Omental fat pad (tissue), 4 donors: ENCODE data around the gene GAPDHS. TPM values are rescaled to one million over a fixed set of nuclear protein-coding genes. Genes with fewer than 3 reads are reported as not detected.
A peak's percentile ranks its signal among the peaks of the same experiment; 100 is the strongest.

ENCODE experiments used
- ATAC-seq: fragments of 150-250 bp; one replicate; pipeline ENCODE4 v1.9.1; 2016; ENCODE audit warnings: mild to moderate bottlenecking, moderate library complexity; ENCODE audit not compliant: low FRiP score
- DNase-seq: peaks from one replicate; pipeline ENCODE4 v3.0.0-alpha.2; 2019; ENCODE audit warnings: low spot score
- CTCF ChIP-seq, 3 donors: fragments of 450-650 bp; IDR thresholded peaks; one replicate each; pipeline ENCODE4 v1.5.1; 2016 to 2017; ENCODE audit warnings: antibody characterized with exemption in 3 of 3, mild to moderate bottlenecking in 3 of 3, moderate library complexity in 2 of 3
- total RNA-seq, 4 donors: library from RNA; depleted of rRNA; stranded (reverse); fragments of >200 nt; gene quantifications; one replicate each; pipeline ENCODE4 v1.1.0, GENCODE V29; 2016

GAPDHS gene
- total RNA-seq, 4 donors from 2014 or later = not detected

- no peak for TF ChIP-seq CTCF (IDR thresholded peaks at IDR 0.05)
- DNase-seq (peak; percentile 49), ATAC-seq (peak; percentile 74)
These were observed 24.5 kb downstream of the GAPDHS start for GRCh38 chr19:35557539-35558399.

- ATAC-seq = no peak
- TF ChIP-seq CTCF (IDR thresholded peaks at IDR 0.05) = no peak
- no peak for DNase-seq
These were observed 25.4 kb downstream of the GAPDHS start for GRCh38 chr19:35558400-35559280.

GRCh38 chr19:35559281-35559659 is 26.0 kb downstream of the GAPDHS start:
- ATAC-seq (no peak), DNase-seq (no peak)
- no peak for TF ChIP-seq CTCF (IDR thresholded peaks at IDR 0.05)

- ATAC-seq (no peak), DNase-seq (no peak)
- no peak for TF ChIP-seq CTCF (IDR thresholded peaks at IDR 0.05)
These were observed 26.5 kb downstream of the GAPDHS start for GRCh38 chr19:35559781-35560180.

GRCh38 chr19:35560271-35560670 is 27.0 kb downstream of the GAPDHS start:
- ATAC-seq (no peak), DNase-seq (no peak)
- no peak for TF ChIP-seq CTCF (IDR thresholded peaks at IDR 0.05)

- TF ChIP-seq CTCF (IDR thresholded peaks at IDR 0.05) = no peak
- ATAC-seq (no peak), DNase-seq (no peak)
These were observed 27.4 kb downstream of the GAPDHS start for GRCh38 chr19:35560677-35561076.
